ENCODE results near the gene CDKL1. TPM values are rescaled to one million over a fixed set of nuclear protein-coding genes. Genes with fewer than 3 reads are reported as not detected.

CDKL1 gene
- total RNA-seq, 1 experiment from 2014 or later, result 11.3 TPM

GRCh38 chr14:50360851-50361250 is 35.8 kb downstream of the CDKL1 start:
- intact Hi-C loops (cut with micrococcal nuclease; ENCODE audit: unreplicated experiment), result no loop called here
- no peaks in the 10 kb centered on the region for H3K27me3 ChIP-seq (replicated peaks; ENCODE audit: insufficient read depth, low read depth, low read length, poor library complexity)
- H3K27ac ChIP-seq (ENCODE audit: low read depth, low read length, poor library complexity, severe bottlenecking), result no peak overlapping the region
- H3K4me3 ChIP-seq (ENCODE audit: low read depth, low read length, poor library complexity, severe bottlenecking), result no peak overlapping the region
- POLR2A ChIA-PET (ENCODE audit: low non-redundant PET), result no interaction called here
- no peaks in the 10 kb centered on the region for H3K9me3 ChIP-seq (ENCODE audit: low read depth, low read length, poor library complexity, severe bottlenecking)
- DNase-seq (ENCODE audit: low spot score), result no peak
- no TSS peak for BruUV-seq (replicated peaks)
- TF ChIP-seq, protein P1, sequence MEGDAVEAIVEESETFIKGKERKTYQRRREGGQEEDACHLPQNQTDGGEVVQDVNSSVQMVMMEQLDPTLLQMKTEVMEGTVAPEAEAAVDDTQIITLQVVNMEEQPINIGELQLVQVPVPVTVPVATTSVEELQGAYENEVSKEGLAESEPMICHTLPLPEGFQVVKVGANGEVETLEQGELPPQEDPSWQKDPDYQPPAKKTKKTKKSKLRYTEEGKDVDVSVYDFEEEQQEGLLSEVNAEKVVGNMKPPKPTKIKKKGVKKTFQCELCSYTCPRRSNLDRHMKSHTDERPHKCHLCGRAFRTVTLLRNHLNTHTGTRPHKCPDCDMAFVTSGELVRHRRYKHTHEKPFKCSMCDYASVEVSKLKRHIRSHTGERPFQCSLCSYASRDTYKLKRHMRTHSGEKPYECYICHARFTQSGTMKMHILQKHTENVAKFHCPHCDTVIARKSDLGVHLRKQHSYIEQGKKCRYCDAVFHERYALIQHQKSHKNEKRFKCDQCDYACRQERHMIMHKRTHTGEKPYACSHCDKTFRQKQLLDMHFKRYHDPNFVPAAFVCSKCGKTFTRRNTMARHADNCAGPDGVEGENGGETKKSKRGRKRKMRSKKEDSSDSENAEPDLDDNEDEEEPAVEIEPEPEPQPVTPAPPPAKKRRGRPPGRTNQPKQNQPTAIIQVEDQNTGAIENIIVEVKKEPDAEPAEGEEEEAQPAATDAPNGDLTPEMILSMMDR (conservative IDR thresholded peaks at IDR 0.05; ENCODE audit: low read depth, low read length), result no peak
- TF ChIP-seq EZH2 (IDR thresholded peaks at IDR 0.05; ENCODE audit: borderline replicate concordance, low read depth, low read length, poor library complexity, severe bottlenecking), result no peak
- no peaks in the 10 kb centered on the region for H3K36me3 ChIP-seq (ENCODE audit: insufficient read depth, low read length, poor library complexity, severe bottlenecking)
- no peaks in the 10 kb centered on the region for H3K4me1 ChIP-seq (ENCODE audit: insufficient read depth, low read length, poor library complexity, severe bottlenecking)
- CTCF ChIA-PET, result no interaction called here

GRCh38 chr14:50360093-50360492 is 36.6 kb downstream of the CDKL1 start:
- POLR2A ChIA-PET (ENCODE audit: low non-redundant PET), result interaction anchor here (0.6 kb wide), 1 partner anchor 214 kb away, joined by 4 read pairs; no protein-coding TSS in a partner anchor
- CTCF ChIA-PET, result no interaction called here
- intact Hi-C loops (cut with micrococcal nuclease; ENCODE audit: unreplicated experiment), result no loop called here
- Histone ChIP-seq H3K27ac (ENCODE audit: low read depth, low read length, poor library complexity, severe bottlenecking) (no peak overlapping the region), H3K27me3 (replicated peaks; ENCODE audit: insufficient read depth, low read depth, low read length, poor library complexity) (no peaks in the 10 kb centered on the region), H3K9me3 (ENCODE audit: low read depth, low read length, poor library complexity, severe bottlenecking) (no peaks in the 10 kb centered on the region), H3K4me1 (ENCODE audit: insufficient read depth, low read length, poor library complexity, severe bottlenecking) (no peaks in the 10 kb centered on the region), H3K36me3 (ENCODE audit: insufficient read depth, low read length, poor library complexity, severe bottlenecking) (no peaks in the 10 kb centered on the region), H3K4me3 (ENCODE audit: low read depth, low read length, poor library complexity, severe bottlenecking) (no peak overlapping the region)
- no TSS peak for BruUV-seq (replicated peaks)
- TF ChIP-seq EZH2 (IDR thresholded peaks at IDR 0.05; ENCODE audit: borderline replicate concordance, low read depth, low read length, poor library complexity, severe bottlenecking), result no peak
- TF ChIP-seq, protein P1 (conservative IDR thresholded peaks at IDR 0.05; ENCODE audit: low read depth, low read length), result no peak
- DNase-seq (ENCODE audit: low spot score), result no peak

DNA sequence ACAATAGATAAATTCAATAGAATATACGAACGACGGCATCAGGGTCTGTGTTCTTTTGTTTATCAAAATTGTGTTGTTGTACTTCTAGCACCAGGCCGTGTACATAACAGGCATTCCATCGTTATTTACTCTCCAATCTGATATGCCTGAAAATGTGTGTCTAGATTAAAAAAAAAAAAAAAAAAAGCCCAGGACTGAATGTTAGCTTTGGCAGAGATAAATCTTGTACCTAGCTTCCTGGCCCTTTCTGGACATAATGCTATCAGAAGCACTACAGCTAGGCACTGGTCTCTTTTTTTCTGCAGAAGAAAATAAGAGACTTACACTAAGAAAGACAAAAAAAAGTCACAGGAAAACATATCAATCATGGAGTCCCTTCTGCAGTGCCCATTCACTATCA is 37.0 kb downstream of the CDKL1 start:
- ChIA-PET CTCF (no interaction called here), POLR2A (ENCODE audit: low non-redundant PET) (interaction anchor here (0.6 kb wide), 1 partner anchor 214 kb away, joined by 4 read pairs; no protein-coding TSS in a partner anchor)
- H3K4me1 ChIP-seq (ENCODE audit: insufficient read depth, low read length, poor library complexity, severe bottlenecking), result no peaks in the 10 kb centered on the region
- no peaks in the 10 kb centered on the region for H3K27me3 ChIP-seq (replicated peaks; ENCODE audit: insufficient read depth, low read depth, low read length, poor library complexity)
- H3K27ac ChIP-seq (ENCODE audit: low read depth, low read length, poor library complexity, severe bottlenecking), result no peak overlapping the region
- no peak overlapping the region for H3K4me3 ChIP-seq (ENCODE audit: low read depth, low read length, poor library complexity, severe bottlenecking)
- H3K9me3 ChIP-seq (ENCODE audit: low read depth, low read length, poor library complexity, severe bottlenecking), result no peaks in the 10 kb centered on the region
- DNase-seq (ENCODE audit: low spot score), result no peak
- BruUV-seq (replicated peaks), result no TSS peak
- intact Hi-C loops (cut with micrococcal nuclease; ENCODE audit: unreplicated experiment), result no loop called here
- H3K36me3 ChIP-seq (ENCODE audit: insufficient read depth, low read length, poor library complexity, severe bottlenecking), result no peaks in the 10 kb centered on the region
- TF ChIP-seq, protein P1 (conservative IDR thresholded peaks at IDR 0.05; ENCODE audit: low read depth, low read length), result no peak
